Endothelial cell of umbilical vein (primary cell): ENCODE results near the gene CCK. TPM values are rescaled to one million over a fixed set of nuclear protein-coding genes. Genes with fewer than 3 reads are reported as not detected.

Source experiments
- BruUV-seq: library from RNA; stranded (reverse); fragments of 400-500 nt; replicated peaks from 2 replicates; lab custom pipeline; 2021; lab: Mats Ljungman, UMichigan
- CTCF ChIA-PET: fragments of 300-600, 350-600 bp; sonication (Branson Sonifier 250); formaldehyde crosslinking; loops from one replicate; lab custom pipeline; 2021; ENCODE audit warnings: antibody characterized with exemption, inconsistent platforms; lab: Charles Lee
- POLR2A ChIA-PET: fragments of 300-600, 350-600 bp; sonication (Branson Sonifier 250); formaldehyde crosslinking; loops from one replicate; lab custom pipeline; 2021; ENCODE audit warnings: antibody characterized with exemption, inconsistent platforms; lab: Charles Lee
- DNase-seq: peaks from one replicate; pipeline ENCODE4 v3.0.0-alpha.2; 2011; ENCODE audit warnings: low read depth, low spot score
- FAIRE-seq: peaks from 2 replicates; lab custom pipeline; 2011; peaks lifted over from hg19 to GRCh38; lab: Jason Lieb, UNC
- H2AFZ ChIP-seq: 2 replicates; pipeline ENCODE4 v1.6.0; 2012; ENCODE audit warnings: low read depth, low read length, control low read depth, inconsistent platforms
- H3K27ac ChIP-seq: 2 replicates; pipeline ENCODE4 v1.5.1; 2011; ENCODE audit warnings: low read depth, mild to moderate bottlenecking, control low read depth, low read length, moderate library complexity; ENCODE audit not compliant: insufficient read depth
- H3K27me3 ChIP-seq, 2 experiments: 2 replicates each; pipeline versions ENCODE4 v1.6.0 to v1.6.1; 2011; ENCODE audit warnings: low read length in 2 of 2, mixed read lengths in 1 of 2; ENCODE audit not compliant: control insufficient read depth in 2 of 2, insufficient read depth in 2 of 2
- H3K36me3 ChIP-seq, 2 experiments: 2 replicates in 1 of 2; 3 replicates in 1 of 2; pipeline ENCODE4 v1.5.1; 2011; ENCODE audit warnings: low read length in 2 of 2, mild to moderate bottlenecking in 1 of 2, moderate library complexity in 1 of 2; ENCODE audit not compliant: control insufficient read depth in 2 of 2, insufficient read depth in 2 of 2; ENCODE audit errors: extremely low read depth in 1 of 2
- H3K4me1 ChIP-seq: 3 replicates; pipeline ENCODE4 v1.5.1; 2011; ENCODE audit warnings: mild to moderate bottlenecking, low read length; ENCODE audit not compliant: control insufficient read depth, insufficient read depth; ENCODE audit errors: extremely low read depth
- H3K4me2 ChIP-seq: 2 replicates; pipeline ENCODE4 v1.6.1; 2011; ENCODE audit warnings: low read length, control low read depth, mixed read lengths; ENCODE audit not compliant: insufficient read depth
- H3K4me3 ChIP-seq, 3 experiments: fragments of 200-600 bp in 1 of 3; sonication (generic), shearing (Covaris generic) in 1 of 3; replicated peaks in 1 of 3; 2 replicates each; pipeline ENCODE4 v1.5.1; 2011 to 2016; ENCODE audit warnings: control low read depth in 3 of 3, low read length in 3 of 3, mild to moderate bottlenecking in 2 of 3, inconsistent platforms in 1 of 3, low read depth in 1 of 3, moderate library complexity in 1 of 3; ENCODE audit not compliant: insufficient read depth in 1 of 3
- H3K79me2 ChIP-seq: 2 replicates; pipeline ENCODE4 v1.6.0; 2012; ENCODE audit warnings: low read length, inconsistent platforms; ENCODE audit not compliant: control insufficient read depth, insufficient read depth
- H3K9ac ChIP-seq: replicated peaks from 2 replicates; pipeline ENCODE3; 2011; ENCODE audit warnings: low read length, control low read depth; ENCODE audit not compliant: insufficient read depth; ENCODE audit errors: extremely low read depth
- H3K9me1 ChIP-seq: replicated peaks from 3 replicates; pipeline ENCODE4 v1.6.0; 2011; ENCODE audit warnings: mild to moderate bottlenecking, low read length; ENCODE audit not compliant: control insufficient read depth, insufficient read depth; ENCODE audit errors: extremely low read depth
- H3K9me3 ChIP-seq: replicated peaks from 2 replicates; pipeline ENCODE4 v1.5.1; 2012; ENCODE audit warnings: low read length, inconsistent platforms; ENCODE audit not compliant: control insufficient read depth, insufficient read depth
- H4K20me1 ChIP-seq: replicated peaks from 2 replicates; pipeline ENCODE3; 2011; ENCODE audit warnings: mild to moderate bottlenecking, low read length; ENCODE audit not compliant: control insufficient read depth, insufficient read depth; ENCODE audit errors: extremely low read depth
- MAX ChIP-seq: IDR thresholded peaks from 2 replicates; pipeline ENCODE4 v1.6.1; 2011; ENCODE audit not compliant: insufficient read depth, insufficient read length
- POLR2AphosphoS5 ChIP-seq: IDR thresholded peaks from 2 replicates; pipeline ENCODE4 v1.6.1; 2012; ENCODE audit warnings: low read depth, mild to moderate bottlenecking, control low read depth, low read length, moderate library complexity; ENCODE audit not compliant: insufficient read depth
- dilution Hi-C: fragments of 300-500 bp; cut with MboI; formaldehyde crosslinking; loops from one replicate; pipeline ENCODE4 v1.15.0; 2019; ENCODE audit warnings: low sequenced_read_pairs; ENCODE audit not compliant: extremely low pct_ligation_motif_present
- intact Hi-C: fragments of 100-400 bp; cut with micrococcal nuclease; formaldehyde crosslinking; loops from one replicate; pipeline ENCODE4 v1.10.0; 2022
- polyA plus RNA-seq, 4 experiments: library from polyadenylated mRNA; depleted of rRNA in 3 of 4; stranded (reverse) in 3 of 4; unstranded in 1 of 4; fragments of >200 nt; gene quantifications; 2 replicates each; pipeline versions ENCODE4 v1.2.1 to v1.2.3, GENCODE V29; 2011 to 2012; ENCODE audit warnings: missing spikeins in 1 of 4
- total RNA-seq: library from RNA; stranded (reverse); gene quantifications from 2 replicates; pipeline ENCODE4 v1.2.3, GENCODE V29; 2021
- TF ChIP-seq, protein P1 (sequence below), 2 donors: IDR thresholded peaks; 1 replicate in 1 of 2; 2 replicates in 1 of 2; pipeline ENCODE4 v1.5.1; 2011; ENCODE audit warnings: low read length in 2 of 2, mild to moderate bottlenecking in 2 of 2, moderate library complexity in 2 of 2, control low read depth in 1 of 2, inconsistent platforms in 1 of 2, low read depth in 1 of 2; ENCODE audit not compliant: insufficient read depth in 1 of 2; ENCODE audit errors: extremely low read depth in 1 of 2

Gene CCK
- total and polyA plus RNA-seq, 2 donors (not counting 3 experiments of a cell fraction or from before 2014, with no cell fraction given), result not detected

DNA sequence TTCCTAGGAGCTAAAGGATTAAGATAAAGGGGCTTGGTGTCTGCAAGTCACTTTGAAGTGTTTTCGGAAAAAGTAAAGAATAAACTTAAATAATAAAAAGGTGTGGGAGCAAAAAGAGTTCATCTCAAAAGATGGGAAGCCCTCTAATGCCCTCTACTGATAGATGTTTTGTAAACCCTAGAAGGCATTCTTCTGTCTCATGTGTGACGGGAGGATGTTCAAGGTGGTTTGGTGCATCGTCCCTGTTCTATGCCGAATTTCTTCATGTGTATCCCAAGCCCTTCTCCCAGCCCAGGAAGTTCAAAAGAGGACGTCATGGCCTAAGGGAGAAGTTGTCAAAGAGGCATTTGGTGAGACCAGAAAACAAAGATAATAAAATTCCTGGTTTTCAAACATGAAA lies 37.2 kb downstream of the CCK start:
- Histone ChIP-seq H3K9ac (no peak overlapping the region), H3K9me3 (no peaks in the 10 kb centered on the region), H3K4me2 (no peak overlapping the region), H3K4me3 (no peak overlapping the region), H3K27ac (no peak overlapping the region), H3K9me1 (no peaks in the 10 kb centered on the region), H4K20me1 (no peaks in the 10 kb centered on the region), H3K36me3 (peaks cover 3% of the 10 kb centered on the region in 2 experiments), H3K79me2 (no peaks in the 10 kb centered on the region), H2AFZ (no peak overlapping the region), H3K27me3 (no peaks in the 10 kb centered on the region), H3K4me1 (no peaks in the 10 kb centered on the region)
- ChIA-PET POLR2A (no interaction called here), CTCF (interaction anchor here (1.0 to 3.1 kb wide), 9 partner anchors 30 to 318 kb away, joined by 3 to 105 read pairs (median 13); no protein-coding TSS in a partner anchor)
- intact Hi-C loops (loop anchor here (1.0 kb wide), 1 partner anchor 334 kb away; no protein-coding TSS in a partner anchor), dilution Hi-C loops (no loop called here)
- TF ChIP-seq POLR2AphosphoS5 (no peak), MAX (no peak)
- TF ChIP-seq, protein P1, sequence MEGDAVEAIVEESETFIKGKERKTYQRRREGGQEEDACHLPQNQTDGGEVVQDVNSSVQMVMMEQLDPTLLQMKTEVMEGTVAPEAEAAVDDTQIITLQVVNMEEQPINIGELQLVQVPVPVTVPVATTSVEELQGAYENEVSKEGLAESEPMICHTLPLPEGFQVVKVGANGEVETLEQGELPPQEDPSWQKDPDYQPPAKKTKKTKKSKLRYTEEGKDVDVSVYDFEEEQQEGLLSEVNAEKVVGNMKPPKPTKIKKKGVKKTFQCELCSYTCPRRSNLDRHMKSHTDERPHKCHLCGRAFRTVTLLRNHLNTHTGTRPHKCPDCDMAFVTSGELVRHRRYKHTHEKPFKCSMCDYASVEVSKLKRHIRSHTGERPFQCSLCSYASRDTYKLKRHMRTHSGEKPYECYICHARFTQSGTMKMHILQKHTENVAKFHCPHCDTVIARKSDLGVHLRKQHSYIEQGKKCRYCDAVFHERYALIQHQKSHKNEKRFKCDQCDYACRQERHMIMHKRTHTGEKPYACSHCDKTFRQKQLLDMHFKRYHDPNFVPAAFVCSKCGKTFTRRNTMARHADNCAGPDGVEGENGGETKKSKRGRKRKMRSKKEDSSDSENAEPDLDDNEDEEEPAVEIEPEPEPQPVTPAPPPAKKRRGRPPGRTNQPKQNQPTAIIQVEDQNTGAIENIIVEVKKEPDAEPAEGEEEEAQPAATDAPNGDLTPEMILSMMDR (IDR thresholded peaks at IDR 0.05; ENCODE audit: extremely low read depth in 1 of 2, insufficient read depth in 1 of 2, low read depth in 1 of 2, low read length in 2 of 2), result peak in 1 of 2 donors; percentile 3
- FAIRE-seq, result no peak
- no peak for DNase-seq
- BruUV-seq, result no TSS peak
